Measurements from ENCODE around the gene TMEM62. TPM values are rescaled to one million over a fixed set of nuclear protein-coding genes. Genes with fewer than 3 reads are reported as not detected.
A peak's percentile ranks its signal among the peaks of the same experiment; 100 is the strongest.

The TMEM62 gene
- total and polyA plus RNA-seq, 9 of the 15 experiments (the other 6 are each of a cell fraction or from before 2014, with no cell fraction given), result 4.4 to 16.6 (median 11.1) TPM

GRCh38 chr15:43094416-43095030 is 38.9 kb upstream of the TMEM62 start (continued):
- no peak for TF ChIP-seq ZNF212 (CRISPR knock-in tag; IDR thresholded peaks at IDR 0.05)
- peak; percentile 23 for TF ChIP-seq MEIS2 (IDR thresholded peaks at IDR 0.05; ENCODE audit: partially characterized antibody)
- no peak for TF ChIP-seq ZMIZ1 (IDR thresholded peaks at IDR 0.05; ENCODE audit: low read depth in 2 of 2, low read length in 2 of 2)
- peak; percentile 5; the same call in 1 of the 2 replicates for TF ChIP-seq PKNOX1 (IDR thresholded peaks at IDR 0.05)
- TF ChIP-seq RBM25 (IDR thresholded peaks at IDR 0.05; ENCODE audit: low read depth, low read length, severe bottlenecking), result no peak
- TF ChIP-seq, protein P1, sequence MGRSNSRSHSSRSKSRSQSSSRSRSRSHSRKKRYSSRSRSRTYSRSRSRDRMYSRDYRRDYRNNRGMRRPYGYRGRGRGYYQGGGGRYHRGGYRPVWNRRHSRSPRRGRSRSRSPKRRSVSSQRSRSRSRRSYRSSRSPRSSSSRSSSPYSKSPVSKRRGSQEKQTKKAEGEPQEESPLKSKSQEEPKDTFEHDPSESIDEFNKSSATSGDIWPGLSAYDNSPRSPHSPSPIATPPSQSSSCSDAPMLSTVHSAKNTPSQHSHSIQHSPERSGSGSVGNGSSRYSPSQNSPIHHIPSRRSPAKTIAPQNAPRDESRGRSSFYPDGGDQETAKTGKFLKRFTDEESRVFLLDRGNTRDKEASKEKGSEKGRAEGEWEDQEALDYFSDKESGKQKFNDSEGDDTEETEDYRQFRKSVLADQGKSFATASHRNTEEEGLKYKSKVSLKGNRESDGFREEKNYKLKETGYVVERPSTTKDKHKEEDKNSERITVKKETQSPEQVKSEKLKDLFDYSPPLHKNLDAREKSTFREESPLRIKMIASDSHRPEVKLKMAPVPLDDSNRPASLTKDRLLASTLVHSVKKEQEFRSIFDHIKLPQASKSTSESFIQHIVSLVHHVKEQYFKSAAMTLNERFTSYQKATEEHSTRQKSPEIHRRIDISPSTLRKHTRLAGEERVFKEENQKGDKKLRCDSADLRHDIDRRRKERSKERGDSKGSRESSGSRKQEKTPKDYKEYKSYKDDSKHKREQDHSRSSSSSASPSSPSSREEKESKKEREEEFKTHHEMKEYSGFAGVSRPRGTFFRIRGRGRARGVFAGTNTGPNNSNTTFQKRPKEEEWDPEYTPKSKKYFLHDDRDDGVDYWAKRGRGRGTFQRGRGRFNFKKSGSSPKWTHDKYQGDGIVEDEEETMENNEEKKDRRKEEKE (IDR thresholded peaks at IDR 0.05; ENCODE audit: borderline replicate concordance in 1 of 2, control insufficient read depth in 1 of 2, low read depth in 2 of 2, low read length in 1 of 2), result no peak
- TF ChIP-seq ELF4 (CRISPR knock-in tag; IDR thresholded peaks at IDR 0.05), result no peak
- TF ChIP-seq MYNN (IDR thresholded peaks at IDR 0.05), result no peak
- TF ChIP-seq MYNN (CRISPR knock-in tag; IDR thresholded peaks at IDR 0.05), result no peak
- no peak for TF ChIP-seq ZEB2 (IDR thresholded peaks at IDR 0.05)
- TF ChIP-seq FOXA3 (CRISPR knock-in tag; conservative IDR thresholded peaks at IDR 0.05 in 1 of 2, IDR thresholded peaks at IDR 0.05 in 1 of 2), result peak in 1 of 2 experiments; percentile 47; a peak in 1 of 4 replicates
- TF ChIP-seq, protein P2, sequence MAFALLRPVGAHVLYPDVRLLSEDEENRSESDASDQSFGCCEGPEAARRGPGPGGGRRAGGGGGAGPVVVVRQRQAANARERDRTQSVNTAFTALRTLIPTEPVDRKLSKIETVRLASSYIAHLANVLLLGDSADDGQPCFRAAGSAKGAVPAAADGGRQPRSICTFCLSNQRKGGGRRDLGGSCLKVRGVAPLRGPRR (CRISPR knock-in tag; IDR thresholded peaks at IDR 0.05), result no peak
- no peak for TF ChIP-seq CEBPZ (IDR thresholded peaks at IDR 0.05; ENCODE audit: borderline replicate concordance, low read depth, low read length)
- no peak for TF ChIP-seq FOXA1 (IDR thresholded peaks at IDR 0.05; ENCODE audit: borderline replicate concordance)
- no peak for TF ChIP-seq NCOA1 (IDR thresholded peaks at IDR 0.05; ENCODE audit: low read depth)
- TF ChIP-seq CBFA2T2 (conservative IDR thresholded peaks at IDR 0.05), result peak; percentile 79

Data from K562 (cell line).